Activated T-cell treated with anti-CD3 and anti-CD28 coated beads, Interleukin-2, amount 50 U/mL, for 72 hours (primary cell): ENCODE measurements around the gene NAAA. TPM values are rescaled to one million over a fixed set of nuclear protein-coding genes. Genes with fewer than 3 reads are reported as not detected.
A peak's percentile ranks its signal among the peaks of the same experiment; 100 is the strongest.
"Not testable (repeated sequence)": the region's sequence is repeated elsewhere in the genome, so short reads cannot be mapped to it uniquely, and the experiment has no call there.

ENCODE experiments used
- ATAC-seq, 2 donors: fragments of 150-1000 bp; cut with Tn5 transposase; replicated peaks in 1 of 2; 2 replicates each; pipeline ENCODE4 v1.10.0; 2021; ENCODE audit warnings: moderate library complexity in 2 of 2, mild to moderate bottlenecking in 1 of 2
- DNase-seq, 2 donors: peaks; one replicate each; pipeline ENCODE4 v3.0.0; 2021 to 2022; ENCODE audit warnings: mixed read lengths in 1 of 2
- H3K27ac Mint-ChIP-seq: one replicate; pipeline ENCODE4 v1.8.0; 2022; ENCODE audit warnings: mild to moderate bottlenecking, moderate library complexity, mixed read lengths
- H3K27me3 Mint-ChIP-seq: one replicate; pipeline ENCODE4 v1.8.0; 2022; ENCODE audit warnings: low read depth, mixed read lengths
- H3K36me3 Mint-ChIP-seq, 2 donors: one replicate each; pipeline ENCODE4 v1.8.0; 2022; ENCODE audit warnings: mixed read lengths in 2 of 2, mild to moderate bottlenecking in 1 of 2; ENCODE audit not compliant: insufficient read depth in 2 of 2
- H3K4me1 Mint-ChIP-seq: one replicate; pipeline ENCODE4 v1.8.0; 2022; ENCODE audit warnings: low read depth, mixed read lengths
- H3K4me3 Mint-ChIP-seq, 2 donors: one replicate each; pipeline ENCODE4 v1.8.0; 2022; ENCODE audit warnings: mild to moderate bottlenecking in 2 of 2, mixed read lengths in 2 of 2, moderate library complexity in 2 of 2
- H3K9me3 Mint-ChIP-seq, 2 donors: one replicate each; pipeline ENCODE4 v1.8.0; 2022; ENCODE audit warnings: mixed read lengths in 2 of 2
- total RNA-seq, 2 donors: library from RNA; stranded (reverse); gene quantifications; one replicate each; pipeline ENCODE4 v1.2.3, GENCODE V29; 2022

The NAAA gene
- total RNA-seq, result 10 to 100 TPM; 22.4 to 31.6 TPM

DNA sequence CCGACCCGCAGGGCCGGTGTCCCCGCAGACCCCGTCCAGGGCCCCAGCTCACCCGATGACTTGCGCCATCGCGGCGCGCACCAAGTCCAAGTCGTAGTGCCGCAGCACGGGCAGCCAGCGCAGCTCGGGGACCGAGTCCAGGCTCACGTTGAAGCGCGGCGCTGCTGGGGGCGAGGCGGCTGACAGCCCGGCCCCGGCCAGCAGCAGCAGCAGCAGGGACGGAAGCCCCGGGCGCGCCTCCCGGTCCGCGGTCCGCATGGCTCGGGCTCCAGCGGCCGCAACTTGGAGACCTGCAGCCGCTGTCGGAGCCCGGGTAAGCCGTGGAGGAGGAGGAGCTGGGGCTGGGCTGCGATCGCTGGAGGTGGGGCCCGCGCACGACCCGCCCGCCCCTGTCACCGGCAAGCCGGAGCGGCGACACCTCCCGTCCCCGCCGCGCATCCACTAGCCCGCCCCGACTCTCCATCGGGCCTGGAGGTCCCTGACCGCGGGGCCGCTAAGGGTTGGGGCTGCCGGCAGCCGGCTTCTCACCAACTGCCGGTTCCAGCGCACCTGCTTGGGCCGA, at the start of gene NAAA:
Gene NAAA, minus strand, starts transcription at position 322 of the 562 bp plus-strand sequence. Its CDS starts 64 bp downstream, at position 258.
- peak; percentile 85 to 90 for DNase-seq
- Mint-ChIP-seq H3K4me1 (peaks cover 26% of the 10 kb centered on the region), H3K27me3 (no peaks in the 10 kb centered on the region), H3K36me3 (peaks cover 0 to 7% of the 10 kb centered on the region in 2 donors), H3K27ac (peak within 1 kb of the TSS; percentile 89), H3K9me3 (no peaks in the 10 kb centered on the region), H3K4me3 (peak within 1 kb of the TSS; percentile 95 to 96)
- peak; percentile 83 to 88 for ATAC-seq

DNA sequence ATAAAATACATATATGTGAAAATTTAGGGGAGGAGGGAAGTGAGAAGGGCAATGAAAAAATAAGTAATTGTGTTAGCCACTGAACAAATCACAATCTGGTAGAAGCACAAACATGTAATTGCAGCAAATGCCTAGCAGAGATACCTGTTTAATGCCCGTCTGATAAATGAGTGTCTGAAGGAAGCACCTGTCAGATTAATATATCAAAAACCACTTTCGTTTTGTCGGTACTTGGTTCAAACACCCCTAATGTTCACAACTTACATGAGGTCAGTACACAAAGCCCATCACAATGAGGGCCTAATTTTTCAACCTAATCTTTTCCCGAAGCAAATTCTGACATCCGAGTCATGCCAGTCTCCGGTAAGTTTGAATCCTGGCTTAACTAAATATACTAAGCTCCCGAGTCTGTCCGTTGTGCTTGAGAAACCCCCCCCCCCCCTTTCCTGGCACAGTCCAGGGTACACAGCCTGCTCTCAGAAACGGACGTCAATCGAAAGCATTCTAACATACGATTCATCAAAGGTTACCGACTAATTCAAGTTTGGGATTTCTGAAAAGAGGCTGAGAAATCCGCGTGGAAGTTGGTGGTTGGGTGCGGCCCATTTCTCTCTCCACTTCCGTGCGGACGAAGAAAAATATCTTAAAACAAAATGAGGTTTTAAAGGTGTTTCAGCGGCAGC, 49.2 kb upstream of the NAAA start:
- ATAC-seq, result no peak
- H3K36me3 Mint-ChIP-seq, result peaks cover 9 to 19% of the 10 kb centered on the region in 2 donors
- H3K4me1 Mint-ChIP-seq, result peaks cover 26% of the 10 kb centered on the region
- H3K27ac Mint-ChIP-seq, result peak overlapping the region; percentile 93
- H3K4me3 Mint-ChIP-seq, result peak overlapping the region; percentile 89 to 95
- H3K9me3 Mint-ChIP-seq, result peaks cover 0 to 2% of the 10 kb centered on the region in 2 donors
- DNase-seq, result no peak
- H3K27me3 Mint-ChIP-seq, result peaks cover 5% of the 10 kb centered on the region

DNA sequence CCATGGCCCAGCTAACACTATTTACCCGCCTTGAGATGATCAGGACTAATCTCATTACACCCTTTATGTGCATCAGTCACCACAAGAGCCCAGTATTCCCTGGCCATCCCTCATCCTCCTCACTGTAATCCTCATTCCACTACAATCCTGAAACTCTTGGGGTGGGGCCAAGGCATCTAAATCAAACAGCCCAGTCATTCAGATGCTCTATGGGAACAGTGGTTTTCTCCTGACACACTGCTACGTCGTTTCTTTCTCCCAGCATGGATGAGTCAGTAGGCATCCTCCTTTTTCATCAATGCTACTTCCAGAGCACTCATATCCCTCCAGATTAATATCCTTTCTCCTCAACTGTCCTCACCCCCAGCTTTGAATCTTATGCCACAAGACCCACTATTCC, 44.3 kb upstream of the NAAA start:
- no peak for DNase-seq
- no peak overlapping the region for H3K4me3 Mint-ChIP-seq
- H3K27me3 Mint-ChIP-seq, result no peaks in the 10 kb centered on the region
- peak in 1 of 2 donors; percentile 19 for ATAC-seq
- H3K4me1 Mint-ChIP-seq, result peaks cover 26% of the 10 kb centered on the region
- H3K27ac Mint-ChIP-seq, result no peak overlapping the region
- peaks cover 2% of the 10 kb centered on the region in 2 donors for H3K9me3 Mint-ChIP-seq
- peaks cover 10 to 34% of the 10 kb centered on the region in 2 donors for H3K36me3 Mint-ChIP-seq

DNA sequence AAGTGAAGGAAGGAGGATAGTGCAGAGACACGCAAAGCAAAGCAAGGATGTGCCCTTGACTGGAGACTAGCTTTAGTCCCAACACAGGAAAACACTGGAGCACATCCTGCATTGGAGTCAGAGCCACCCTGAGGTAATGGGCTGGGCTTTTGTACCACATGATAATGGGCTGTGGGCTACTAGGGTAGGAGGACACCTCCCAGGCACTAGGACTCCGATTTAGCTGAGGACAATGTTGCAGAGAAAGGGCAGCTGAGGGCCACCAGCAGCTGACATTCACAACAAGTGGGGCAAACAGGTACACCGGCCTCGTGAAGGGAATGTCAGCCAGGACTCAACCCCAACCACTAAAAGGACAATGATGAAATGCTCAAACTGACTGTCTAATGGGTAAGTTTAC, 39.8 kb upstream of the NAAA start:
- H3K9me3 Mint-ChIP-seq, result peaks cover 0 to 2% of the 10 kb centered on the region in 2 donors
- H3K27me3 Mint-ChIP-seq, result no peaks in the 10 kb centered on the region
- no peak for DNase-seq
- H3K36me3 Mint-ChIP-seq, result peaks cover 8 to 25% of the 10 kb centered on the region in 2 donors
- no peak overlapping the region for H3K4me3 Mint-ChIP-seq
- no peaks in the 10 kb centered on the region for H3K4me1 Mint-ChIP-seq
- ATAC-seq, result no peak
- no peak overlapping the region for H3K27ac Mint-ChIP-seq

DNA sequence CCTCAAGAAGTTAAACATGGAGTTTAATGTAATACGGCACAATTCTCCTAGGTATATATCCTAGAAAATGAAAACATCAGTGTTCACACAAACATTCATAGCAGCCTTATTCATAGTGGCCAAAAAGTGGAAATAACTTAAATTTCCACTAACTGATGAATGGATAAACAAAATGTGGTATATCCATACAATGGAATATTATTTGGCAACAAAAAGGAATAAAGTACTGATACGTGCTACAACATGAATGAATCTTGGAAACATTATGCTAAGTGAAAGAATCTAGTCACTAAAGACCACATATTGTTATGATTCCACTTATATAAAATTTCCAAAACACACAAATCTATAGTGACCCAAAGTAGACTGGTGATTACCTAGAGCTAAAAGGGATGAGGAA, 35.4 kb upstream of the NAAA start:
- ATAC-seq (no peak), DNase-seq (no peak)
- Mint-ChIP-seq H3K4me3 (no peak overlapping the region), H3K27me3 (no peaks in the 10 kb centered on the region), H3K27ac (no peak overlapping the region), H3K4me1 (no peaks in the 10 kb centered on the region), H3K9me3 (no peaks in the 10 kb centered on the region), H3K36me3 (peaks cover 8 to 37% of the 10 kb centered on the region in 2 donors)

DNA sequence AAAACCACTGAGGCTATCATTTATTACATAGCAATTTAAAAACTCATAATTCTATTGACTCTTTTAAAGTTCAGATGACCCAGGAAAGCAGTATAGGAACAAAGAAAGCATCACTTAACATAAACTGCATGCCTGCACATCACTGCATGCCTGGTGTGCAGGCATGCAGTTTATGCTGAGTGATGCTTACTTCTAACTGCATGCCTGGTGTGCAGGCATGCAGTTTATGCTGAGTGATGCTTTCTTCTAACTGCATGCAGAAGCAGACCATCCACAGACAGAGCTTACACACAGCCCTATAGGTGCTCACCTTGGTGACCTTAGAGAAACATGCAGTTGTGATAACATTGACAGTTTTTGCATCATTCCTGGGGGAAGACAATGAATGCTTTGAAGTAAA, 33.0 kb upstream of the NAAA start:
- Mint-ChIP-seq H3K9me3 (no peaks in the 10 kb centered on the region), H3K4me3 (no peak overlapping the region), H3K27ac (no peak overlapping the region), H3K36me3 (peaks cover 13 to 39% of the 10 kb centered on the region in 2 donors), H3K4me1 (no peaks in the 10 kb centered on the region), H3K27me3 (no peaks in the 10 kb centered on the region)
- DNase-seq (no peak), ATAC-seq (no peak)

DNA sequence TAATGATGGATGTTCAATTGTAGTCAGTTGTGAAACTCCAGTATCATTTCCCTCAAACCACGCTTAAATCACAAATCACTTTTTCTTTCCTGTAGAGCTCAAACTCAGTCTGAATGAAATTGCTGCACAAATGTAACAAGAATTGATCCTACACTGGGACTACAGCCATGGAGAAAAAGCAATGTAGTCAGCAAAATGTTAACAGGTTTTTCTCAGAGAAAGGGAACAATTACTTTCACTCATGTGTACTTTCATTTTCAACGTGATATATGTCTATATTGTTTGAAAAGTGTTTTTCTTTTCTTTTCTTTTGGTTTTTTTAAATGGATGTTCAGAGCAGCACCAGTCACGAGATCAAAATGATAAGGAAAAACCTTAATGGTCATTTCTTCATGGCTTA, 27.3 kb upstream of the NAAA start:
- Mint-ChIP-seq H3K27me3 (no peaks in the 10 kb centered on the region), H3K36me3 (peaks cover 32 to 68% of the 10 kb centered on the region in 2 donors), H3K27ac (no peak overlapping the region), H3K4me1 (no peaks in the 10 kb centered on the region), H3K4me3 (no peak overlapping the region), H3K9me3 (peaks cover 0 to 2% of the 10 kb centered on the region in 2 donors)
- no peak for DNase-seq
- ATAC-seq, result no peak

DNA sequence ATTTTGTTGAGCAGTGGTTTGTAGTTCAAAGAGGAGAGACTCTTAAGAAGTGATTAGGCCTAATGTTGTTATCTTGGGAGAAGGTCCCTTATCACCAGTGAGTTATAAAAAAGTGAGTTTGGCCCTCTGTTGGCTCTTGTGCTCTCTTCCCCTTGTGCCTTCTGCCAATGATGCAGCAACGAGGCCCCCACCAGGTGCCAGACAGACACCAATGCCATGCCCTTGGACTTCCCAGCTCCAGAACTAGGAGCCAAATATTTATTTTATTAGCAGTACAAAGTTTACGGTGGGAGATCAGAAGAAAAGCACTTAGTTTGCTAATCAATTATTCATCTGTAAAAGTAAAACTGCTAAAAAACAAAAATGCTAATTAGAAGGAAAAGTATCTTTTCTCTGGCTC, 22.7 kb upstream of the NAAA start:
- Mint-ChIP-seq H3K27me3 (no peaks in the 10 kb centered on the region), H3K4me3 (no peak overlapping the region), H3K9me3 (peaks cover 0 to 2% of the 10 kb centered on the region in 2 donors), H3K36me3 (peaks cover 32 to 65% of the 10 kb centered on the region in 2 donors), H3K4me1 (no peaks in the 10 kb centered on the region), H3K27ac (no peak overlapping the region)
- ATAC-seq (no peak), DNase-seq (no peak)

DNA sequence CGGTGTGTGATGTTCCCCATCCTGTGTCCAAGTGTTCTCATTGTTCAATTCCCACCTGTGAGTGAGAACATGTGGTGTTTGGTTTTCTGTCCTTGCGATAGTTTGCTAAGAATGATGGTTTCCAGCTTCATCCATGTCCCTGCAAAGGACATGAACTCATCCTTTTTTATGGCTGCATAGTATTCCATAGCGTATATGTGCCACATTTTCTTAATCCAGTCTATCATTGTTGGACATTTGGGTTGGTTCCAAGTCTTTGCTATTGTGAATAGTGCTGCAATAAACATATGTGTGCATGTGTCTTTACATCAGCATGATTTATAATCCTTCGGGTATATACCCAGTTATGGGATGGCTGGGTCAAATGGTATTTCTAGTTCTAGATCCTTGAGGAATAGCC, 21.3 kb upstream of the NAAA start:
- not testable (repeated sequence) for H3K9me3 Mint-ChIP-seq, H3K4me1 Mint-ChIP-seq, ATAC-seq, H3K27me3 Mint-ChIP-seq, H3K4me3 Mint-ChIP-seq, H3K27ac Mint-ChIP-seq, DNase-seq
- peaks cover 32 to 62% of the 10 kb centered on the region in 2 donors for H3K36me3 Mint-ChIP-seq

DNA sequence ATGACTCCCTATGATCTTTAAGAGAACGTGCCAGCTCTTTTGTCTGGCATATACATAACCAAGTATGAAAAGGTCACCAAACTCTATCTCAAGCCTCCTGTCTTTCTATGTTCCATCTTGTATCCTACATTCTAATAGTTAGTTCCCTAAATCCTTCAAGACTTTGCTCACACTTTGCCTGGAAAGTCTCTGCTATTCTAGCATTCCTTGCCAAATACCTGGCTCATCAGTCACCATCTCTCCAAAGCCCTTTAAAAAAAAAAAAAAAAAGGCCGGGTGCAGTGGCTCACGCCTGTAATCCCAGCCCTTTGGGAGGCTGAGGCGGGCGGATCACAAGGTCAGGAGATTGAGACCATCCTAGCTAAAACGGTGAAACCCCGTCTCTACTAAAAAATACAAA, 17.7 kb upstream of the NAAA start:
- not testable (repeated sequence) for H3K4me1 Mint-ChIP-seq, DNase-seq, H3K27ac Mint-ChIP-seq, H3K9me3 Mint-ChIP-seq, H3K4me3 Mint-ChIP-seq, ATAC-seq, H3K27me3 Mint-ChIP-seq
- H3K36me3 Mint-ChIP-seq, result peaks cover 18 to 47% of the 10 kb centered on the region in 2 donors

DNA sequence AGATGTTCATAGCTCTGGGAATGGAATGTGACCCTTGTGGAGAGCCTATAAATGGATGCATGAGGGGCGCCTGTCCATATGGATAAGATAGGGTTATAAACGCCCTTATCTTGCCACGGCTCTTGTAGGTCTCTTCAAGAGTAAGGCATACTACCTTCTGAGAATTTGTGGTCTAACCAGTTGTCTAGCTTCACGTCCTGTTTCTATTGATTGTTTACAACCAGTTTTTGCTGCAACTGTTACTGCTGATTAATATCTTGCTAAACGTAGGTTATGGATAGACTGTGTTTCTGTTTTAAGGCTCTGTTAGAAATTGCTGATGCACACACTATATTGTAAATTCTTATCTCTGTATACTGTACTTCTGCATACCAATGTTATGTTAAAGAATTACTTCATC, 14.0 kb upstream of the NAAA start:
- not testable (repeated sequence) for H3K27me3 Mint-ChIP-seq, H3K4me3 Mint-ChIP-seq, DNase-seq, H3K9me3 Mint-ChIP-seq, H3K4me1 Mint-ChIP-seq, H3K27ac Mint-ChIP-seq, ATAC-seq
- peaks cover 13 to 40% of the 10 kb centered on the region in 2 donors for H3K36me3 Mint-ChIP-seq

DNA sequence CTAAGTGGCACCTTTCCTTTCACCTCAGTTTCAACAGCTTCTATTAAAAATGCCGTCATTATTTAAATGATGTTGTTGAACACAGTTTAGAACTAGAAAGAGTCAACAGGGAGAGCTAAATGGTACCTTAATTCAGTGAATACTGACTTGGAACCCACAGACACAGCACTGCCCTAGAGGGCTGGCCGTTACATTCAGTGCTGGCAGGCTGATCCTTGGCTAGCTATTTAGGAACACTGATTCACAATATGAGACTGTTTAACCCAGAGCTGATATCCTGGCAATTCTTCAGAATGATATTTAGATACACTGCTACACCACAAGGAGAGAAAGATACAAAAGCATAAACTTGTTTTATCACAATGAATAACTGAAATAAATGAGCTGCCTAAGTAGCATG, 12.7 kb upstream of the NAAA start:
- H3K36me3 Mint-ChIP-seq, result peaks cover 12 to 34% of the 10 kb centered on the region in 2 donors
- peak overlapping the region; percentile 26 for H3K27ac Mint-ChIP-seq
- no peaks in the 10 kb centered on the region for H3K27me3 Mint-ChIP-seq
- H3K9me3 Mint-ChIP-seq, result no peaks in the 10 kb centered on the region
- H3K4me1 Mint-ChIP-seq, result no peaks in the 10 kb centered on the region
- ATAC-seq, result no peak
- DNase-seq, result no peak
- no peak overlapping the region for H3K4me3 Mint-ChIP-seq

DNA sequence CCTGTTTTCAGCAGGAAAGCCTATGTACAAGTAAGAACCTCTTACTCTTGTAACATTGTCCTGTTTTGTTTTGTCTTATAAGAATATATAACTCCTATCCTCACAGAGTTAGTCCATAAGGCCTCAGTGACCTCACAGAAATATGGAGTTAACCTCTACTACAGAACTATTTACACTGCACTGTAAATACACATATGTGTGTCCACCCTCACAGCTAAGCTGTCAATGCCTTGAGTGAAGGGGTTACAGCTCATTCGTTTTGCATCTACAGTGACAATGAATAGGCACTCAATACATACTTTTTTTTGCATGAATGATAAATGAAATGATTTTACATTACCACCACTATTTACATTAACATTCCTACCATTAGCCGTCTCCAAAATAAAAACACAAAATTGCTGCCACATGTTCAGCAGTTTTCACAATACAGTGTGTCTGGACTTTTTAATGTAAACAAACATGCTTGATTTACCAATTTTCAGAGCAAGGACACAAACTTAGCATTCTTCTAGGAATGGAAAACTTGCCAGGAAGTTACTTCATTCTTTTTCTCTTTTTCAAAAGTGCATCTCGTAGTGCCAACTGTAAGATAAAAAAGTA, 9.5 kb upstream of the NAAA start:
- H3K27me3 Mint-ChIP-seq, result no peaks in the 10 kb centered on the region
- H3K36me3 Mint-ChIP-seq, result peaks cover 8 to 19% of the 10 kb centered on the region in 2 donors
- H3K27ac Mint-ChIP-seq, result no peak overlapping the region
- H3K4me1 Mint-ChIP-seq, result no peaks in the 10 kb centered on the region
- ATAC-seq (no peak), DNase-seq (no peak)
- H3K9me3 Mint-ChIP-seq, result no peaks in the 10 kb centered on the region
- no peak overlapping the region for H3K4me3 Mint-ChIP-seq
